Thymus (tissue), 11 donors: ENCODE data around the gene AUTS2. TPM values are rescaled to one million over a fixed set of nuclear protein-coding genes. Genes with fewer than 3 reads are reported as not detected.

Source experiments
- DNase-seq, 9 donors: peaks; one replicate each; pipeline ENCODE4 v3.0.0-alpha.2; 2013; ENCODE audit warnings: low spot score in 9 of 9, low read depth in 6 of 9, missing footprints in 1 of 9
- H3K27ac ChIP-seq, 2 donors: one replicate each; pipeline ENCODE4 v1.5.1; 2013; ENCODE audit warnings: control low read depth in 1 of 2, low read depth in 1 of 2, low read length in 1 of 2, mild to moderate bottlenecking in 1 of 2, moderate library complexity in 1 of 2
- H3K27me3 ChIP-seq, 2 donors: one replicate each; pipeline ENCODE4 v1.5.1; 2013; ENCODE audit warnings: low read length in 1 of 2; ENCODE audit not compliant: control insufficient read depth in 2 of 2, insufficient read depth in 1 of 2
- H3K36me3 ChIP-seq, 2 donors: one replicate each; pipeline ENCODE4 v1.5.1; 2013; ENCODE audit warnings: low read length in 1 of 2, mild to moderate bottlenecking in 1 of 2, moderate library complexity in 1 of 2; ENCODE audit not compliant: control insufficient read depth in 2 of 2, insufficient read depth in 2 of 2
- H3K4me1 ChIP-seq, 2 donors: one replicate each; pipeline ENCODE4 v1.5.1; 2013; ENCODE audit warnings: low read length in 2 of 2; ENCODE audit not compliant: control insufficient read depth in 2 of 2, insufficient read depth in 2 of 2
- H3K4me3 ChIP-seq, 2 donors: one replicate each; pipeline ENCODE4 v1.5.1; 2013; ENCODE audit warnings: low read length in 2 of 2, control low read depth in 1 of 2, mild to moderate bottlenecking in 1 of 2
- H3K9me3 ChIP-seq, 2 donors: one replicate each; pipeline ENCODE4 v1.5.1; 2013; ENCODE audit warnings: low read length in 1 of 2, mild to moderate bottlenecking in 1 of 2; ENCODE audit not compliant: control insufficient read depth in 2 of 2, insufficient read depth in 1 of 2
- WGBS: extraction: QIAGEN DNeasy Blood & Tissue Kit; methylation state at CpG from one replicate; pipeline ENCODE4 v1.1.7; 2013; 5-methylcytosine and 5-hydroxymethylcytosine counted together
- polyA plus RNA-seq: library from polyadenylated mRNA; stranded (reverse); fragments of 200-250 nt; gene quantifications from one replicate; pipeline ENCODE4 v1.2.3, GENCODE V29; 2013
- total RNA-seq: library from RNA; stranded (reverse); fragments of 120-200 nt; gene quantifications from one replicate; pipeline ENCODE4 v1.2.4, GENCODE V29; 2013
- donor health status: healthy.

AUTS2 gene
- total and polyA plus RNA-seq, 2 donors, result 9.2 to 17.1 TPM

- Histone ChIP-seq H3K27me3 (no peaks in the 10 kb centered on the region), H3K9me3 (no peaks in the 10 kb centered on the region), H3K4me1 (peaks cover 0 to 10% of the 10 kb centered on the region in 2 donors), H3K27ac (no peak overlapping the region), H3K4me3 (no peak overlapping the region), H3K36me3 (no peaks in the 10 kb centered on the region)
- DNase-seq, result no peak
- WGBS, result 97% methylated on average over 7 of the region's 7 CpGs
These were observed 220.5 kb downstream of the AUTS2 start for GRCh38 chr7:69818636-69819332.

- DNase-seq, result no peak
- Histone ChIP-seq H3K9me3 (no peaks in the 10 kb centered on the region), H3K4me3 (no peak overlapping the region), H3K27ac (no peak overlapping the region), H3K4me1 (peaks cover 0 to 14% of the 10 kb centered on the region in 2 donors), H3K27me3 (no peaks in the 10 kb centered on the region), H3K36me3 (no peaks in the 10 kb centered on the region)
- WGBS, result 97% methylated on average over 4 of the region's 4 CpGs
These were observed 221.0 kb downstream of the AUTS2 start for GRCh38 chr7:69819333-69819705.

GRCh38 chr7:69820479-69821192 lies 222.4 kb downstream of the AUTS2 start:
- Histone ChIP-seq H3K36me3 (no peaks in the 10 kb centered on the region), H3K27ac (no peak overlapping the region), H3K4me3 (no peak overlapping the region), H3K9me3 (no peaks in the 10 kb centered on the region), H3K4me1 (peaks cover 7 to 25% of the 10 kb centered on the region in 2 donors), H3K27me3 (no peaks in the 10 kb centered on the region)
- WGBS, result 98% methylated on average over 3 of the region's 3 CpGs
- DNase-seq, result no peak

- peaks cover 10 to 29% of the 10 kb centered on the region in 2 donors for H3K4me1 ChIP-seq
- 94% methylated on average over 1 of the region's 1 CpG for WGBS
These were observed 224.1 kb downstream of the AUTS2 start for GRCh38 chr7:69822386-69822785.

GRCh38 chr7:69823151-69823744 lies 225.0 kb downstream of the AUTS2 start:
- Histone ChIP-seq H3K36me3 (no peaks in the 10 kb centered on the region), H3K4me1 (peaks cover 18 to 32% of the 10 kb centered on the region in 2 donors), H3K27ac (no peak overlapping the region), H3K4me3 (no peak overlapping the region), H3K27me3 (no peaks in the 10 kb centered on the region), H3K9me3 (no peaks in the 10 kb centered on the region)
- DNase-seq, result no peak
- WGBS, result 96% methylated on average over 6 of the region's 6 CpGs

More at GRCh38 chr7:69822386-69822785, 224.1 kb downstream of the AUTS2 start:
- Histone ChIP-seq H3K36me3 (no peaks in the 10 kb centered on the region), H3K4me3 (no peak overlapping the region), H3K27me3 (no peaks in the 10 kb centered on the region), H3K27ac (no peak overlapping the region), H3K9me3 (no peaks in the 10 kb centered on the region)
- no peak for DNase-seq

- Histone ChIP-seq H3K4me3 (no peak overlapping the region), H3K36me3 (no peaks in the 10 kb centered on the region), H3K27me3 (no peaks in the 10 kb centered on the region), H3K4me1 (peaks cover 18 to 32% of the 10 kb centered on the region in 2 donors), H3K9me3 (no peaks in the 10 kb centered on the region), H3K27ac (no peak overlapping the region)
- WGBS, result 95% methylated on average over 7 of the region's 7 CpGs
- DNase-seq, result peak in 1 of 9 donors; percentile 22
These were observed 227.1 kb downstream of the AUTS2 start for GRCh38 chr7:69825113-69825972.

- no peak overlapping the region for H3K27ac ChIP-seq
- no peak overlapping the region for H3K4me3 ChIP-seq
- peaks cover 18 to 32% of the 10 kb centered on the region in 2 donors for H3K4me1 ChIP-seq
- whole genome bisulfite sequencing, result 98% methylated on average over 3 of the region's 3 CpGs
- no peaks in the 10 kb centered on the region for H3K9me3 ChIP-seq
- H3K36me3 ChIP-seq, result no peaks in the 10 kb centered on the region
- DNase-seq, result no peak
- H3K27me3 ChIP-seq, result no peaks in the 10 kb centered on the region
These were observed 228.0 kb downstream of the AUTS2 start for GRCh38 chr7:69826283-69826682.

GRCh38 chr7:69827140-69827539 lies 228.9 kb downstream of the AUTS2 start:
- WGBS, result 92% methylated on average over 4 of the region's 4 CpGs
- Histone ChIP-seq H3K27me3 (no peaks in the 10 kb centered on the region), H3K9me3 (no peaks in the 10 kb centered on the region), H3K4me1 (peaks cover 18 to 32% of the 10 kb centered on the region in 2 donors), H3K36me3 (no peaks in the 10 kb centered on the region), H3K27ac (no peak overlapping the region), H3K4me3 (no peak overlapping the region)
- DNase-seq, result no peak
